ENCODE measurements around the gene POTEI.
"Not testable (repeated sequence)": the region's sequence is repeated elsewhere in the genome, so short reads cannot be mapped to it uniquely, and the experiment has no call there.

Gene POTEI

GRCh38 chr2:130455413-130455812, 53.7 kb downstream of the POTEI start:
- not testable (repeated sequence) for DNase-seq (ENCODE audit: low spot score)

GRCh38 chr2:130454712-130455083, 54.4 kb downstream of the POTEI start:
- DNase-seq (ENCODE audit: low spot score): not testable (repeated sequence)

DNA sequence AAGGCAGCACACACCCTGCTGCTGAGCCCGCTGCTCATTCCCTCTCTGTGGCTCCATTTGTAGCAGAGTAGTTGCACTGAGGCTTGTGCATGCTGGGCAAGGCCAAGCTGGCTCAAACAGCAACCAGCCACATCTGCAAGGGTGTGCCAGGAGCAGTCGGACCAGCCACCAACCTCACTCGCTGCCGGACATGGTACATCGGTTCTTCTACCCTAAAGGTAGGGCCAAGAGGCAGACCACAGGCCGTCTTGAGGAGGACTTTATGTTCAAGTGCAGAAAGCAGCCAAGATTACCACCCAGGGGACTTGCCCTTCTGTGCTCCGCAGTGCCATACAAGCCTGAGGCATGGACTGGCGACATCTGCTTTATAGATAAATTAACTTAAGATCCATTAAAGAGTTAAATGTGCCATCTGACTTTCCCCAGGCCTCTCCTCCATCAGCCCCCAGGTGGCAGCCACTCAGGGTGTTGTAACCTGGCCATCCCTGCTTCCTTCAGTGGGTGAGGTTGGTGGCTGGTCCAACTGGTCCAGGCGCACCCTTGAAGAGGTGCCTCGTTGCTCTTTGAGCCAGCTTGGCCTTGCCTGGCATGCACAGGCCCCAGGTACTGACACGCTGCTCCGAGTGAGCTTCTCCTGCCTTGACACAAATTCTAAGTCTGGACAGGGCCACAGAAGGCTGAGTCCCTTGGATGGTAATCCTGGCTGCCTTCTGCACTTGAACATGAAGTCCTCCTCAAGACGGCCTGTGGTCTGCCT, 55.0 kb downstream of the POTEI start:
- not testable (repeated sequence) for DNase-seq (ENCODE audit: low spot score)

DNA sequence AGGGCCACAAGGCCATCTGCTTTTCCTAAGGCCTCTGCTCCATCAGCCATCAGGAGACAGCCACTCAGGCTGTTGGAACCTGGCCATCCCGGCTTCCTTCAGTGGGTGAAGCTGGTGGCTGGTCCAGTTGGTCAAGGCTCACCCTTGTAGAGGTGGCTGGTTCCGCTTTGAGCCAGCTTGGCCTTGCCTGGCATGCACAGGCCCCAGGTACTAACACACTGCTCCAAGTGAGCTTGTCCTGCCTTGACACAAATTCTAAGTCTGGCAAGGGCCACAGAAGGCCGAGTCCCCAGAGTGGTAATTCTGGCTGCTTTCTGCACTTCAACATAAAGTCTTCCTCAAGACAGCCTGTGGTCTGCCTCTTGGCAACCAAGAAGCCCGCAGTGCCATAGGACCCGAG, 56.2 kb downstream of the POTEI start:
- DNase-seq (ENCODE audit: low spot score): not testable (repeated sequence)

GRCh38 chr2:130451823-130452222, 57.3 kb downstream of the POTEI start:
- DNase-seq (ENCODE audit: low spot score): not testable (repeated sequence)

GRCh38 chr2:130451278-130451677, 57.9 kb downstream of the POTEI start:
- DNase-seq (ENCODE audit: low spot score): not testable (repeated sequence)

DNA sequence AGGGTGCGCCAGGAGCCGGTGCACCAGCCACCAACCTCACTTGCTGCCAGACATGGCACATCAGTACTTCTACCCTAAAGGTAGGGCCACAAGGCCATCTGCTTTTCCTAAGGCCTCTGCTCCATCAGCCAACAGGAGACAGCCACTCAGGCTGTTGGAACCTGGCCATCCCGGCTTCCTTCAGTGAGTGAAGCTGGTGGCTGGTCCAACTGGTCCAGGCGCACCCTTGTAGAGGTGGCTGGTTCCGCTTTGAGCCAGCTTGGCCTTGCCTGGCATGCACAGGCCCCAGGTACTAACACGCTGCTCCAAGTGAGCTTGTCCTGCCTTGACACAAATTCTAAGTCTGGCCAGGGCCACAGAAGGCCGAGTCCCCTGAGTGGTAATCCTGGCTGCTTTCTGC, 58.8 kb downstream of the POTEI start:
- DNase-seq (ENCODE audit: low spot score): not testable (repeated sequence)

DNA sequence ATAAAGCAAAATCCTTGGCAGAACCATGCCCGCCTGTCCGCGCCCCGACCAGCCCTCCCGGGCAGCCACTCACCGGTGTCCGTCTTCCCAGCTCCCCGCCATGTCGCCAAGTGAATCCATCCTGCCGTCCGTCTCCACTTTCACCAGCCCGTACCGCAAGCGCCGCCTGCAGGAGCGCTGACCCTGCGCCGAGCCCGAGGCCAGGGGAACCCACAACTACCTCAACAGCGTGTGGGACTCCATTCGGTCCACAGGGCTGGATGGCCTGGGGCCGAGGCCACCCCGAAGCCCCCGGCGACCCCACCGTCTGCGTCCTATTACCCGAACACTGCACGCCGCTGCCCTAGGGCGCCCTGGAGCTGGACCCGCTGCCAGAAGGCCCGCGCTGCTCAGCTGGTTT, 81.5 kb downstream of the POTEI start:
- DNase-seq (ENCODE audit: low spot score): peak; percentile 12

DNA sequence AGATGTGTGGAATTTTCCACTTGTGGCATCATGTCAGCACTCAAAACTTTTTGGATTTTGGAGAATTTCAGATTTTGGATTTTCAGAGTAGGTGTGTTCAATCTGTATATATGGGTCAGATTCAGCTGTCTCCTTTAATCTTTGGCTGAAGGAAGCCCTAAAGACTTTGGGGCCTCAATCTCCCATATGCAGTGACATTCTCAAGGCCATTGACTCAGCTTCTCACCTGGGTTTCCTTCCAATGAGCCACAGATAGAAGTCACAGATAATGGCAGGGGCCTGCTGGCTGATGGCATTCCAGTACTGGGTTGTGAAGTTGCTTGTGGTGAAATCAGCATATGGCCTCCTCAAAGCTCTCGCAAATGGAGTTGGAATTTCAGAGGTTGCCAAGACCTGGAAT, 90.3 kb downstream of the POTEI start:
- not testable (repeated sequence) for DNase-seq (ENCODE audit: low spot score)

- peak; percentile 23 for DNase-seq (ENCODE audit: low spot score)
Measured at GRCh38 chr2:130416693-130417092, 92.4 kb downstream of the POTEI start.

Measured in CD4-positive, alpha-beta T cell treated with Interleukin-2 at 100 ng/mL for 4 hours (primary cell).